ENCODE data around the gene VGLL4.
"Not testable (repeated sequence)": the region's sequence is repeated elsewhere in the genome, so short reads cannot be mapped to it uniquely, and the experiment has no call there.

The VGLL4 gene

DNA sequence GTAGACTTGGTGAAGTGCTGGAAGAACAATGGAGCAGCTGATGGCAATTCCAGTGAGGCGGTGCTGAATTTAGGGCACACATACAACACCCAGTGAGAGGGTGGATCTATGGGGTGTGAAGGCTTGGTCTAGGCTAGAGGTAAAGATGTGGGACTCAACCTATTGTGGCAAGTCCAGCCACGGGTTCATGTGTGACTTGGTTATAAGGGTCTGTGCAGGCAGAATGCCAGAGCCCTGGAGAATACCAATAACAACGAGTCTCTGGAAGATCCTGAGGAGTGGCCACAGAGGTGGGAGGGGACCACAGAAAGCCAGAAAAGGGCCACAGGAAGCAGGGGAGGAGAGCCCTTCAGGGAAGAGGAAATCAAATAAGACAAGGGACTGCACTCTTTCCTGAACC is 55.0 kb downstream of the VGLL4 start:
- no peak for DNase-seq (ENCODE audit: low read depth in 1 of 2, low spot score in 1 of 2)

GRCh38 chr3:11588338-11588737 is 55.4 kb downstream of the VGLL4 start:
- DNase-seq (ENCODE audit: low read depth in 1 of 2, low spot score in 1 of 2), result no peak

GRCh38 chr3:11587766-11588165 is 55.9 kb downstream of the VGLL4 start:
- DNase-seq (ENCODE audit: low read depth in 1 of 2, low spot score in 1 of 2), result no peak

DNA sequence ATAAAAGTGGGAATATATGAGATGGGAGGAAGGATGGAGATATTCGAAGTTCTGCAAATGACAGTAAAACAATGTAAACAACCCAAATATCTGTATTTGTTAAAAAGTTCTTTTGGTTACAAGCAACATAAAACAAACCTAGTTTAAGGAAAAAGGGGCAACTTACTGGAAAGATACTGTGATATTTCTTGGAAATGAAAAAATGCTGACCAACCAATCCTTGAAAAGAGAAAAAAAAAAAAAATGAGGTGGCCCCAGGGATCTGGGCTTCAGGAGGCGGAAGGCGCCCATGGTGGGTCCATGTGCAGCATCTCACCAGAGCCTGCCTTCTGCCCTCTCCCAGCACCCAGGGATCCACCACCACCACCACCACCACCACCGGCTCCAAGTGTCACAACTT is 59.1 kb downstream of the VGLL4 start:
- DNase-seq (ENCODE audit: low read depth in 1 of 2, low spot score in 1 of 2), result no peak

DNA sequence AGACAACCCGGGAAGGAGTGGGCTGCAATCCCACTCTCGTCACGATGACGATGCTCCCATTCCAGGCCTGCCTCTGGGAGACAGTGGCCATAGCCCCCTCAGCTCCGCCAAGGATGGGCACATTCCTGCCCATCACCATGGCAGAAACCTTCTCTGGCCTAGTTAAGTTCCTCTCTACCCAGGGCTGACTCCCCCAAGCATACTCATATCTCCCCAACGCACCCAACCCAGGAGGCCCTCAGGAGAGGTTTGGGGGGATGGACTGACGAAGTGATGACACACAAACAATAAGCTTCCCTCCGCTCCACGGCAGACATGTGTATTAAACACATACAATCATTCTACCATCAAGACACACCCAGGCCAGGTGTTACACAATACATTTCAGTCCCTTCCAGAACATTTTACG is 60.1 kb downstream of the VGLL4 start:
- no peak for DNase-seq (ENCODE audit: low read depth in 1 of 2, low spot score in 1 of 2)

- no peak for DNase-seq (ENCODE audit: low read depth in 1 of 2, low spot score in 1 of 2)
Observed at GRCh38 chr3:11583235-11583634, 60.5 kb downstream of the VGLL4 start.

GRCh38 chr3:11582191-11582968 is 61.3 kb downstream of the VGLL4 start:
- DNase-seq (ENCODE audit: low read depth in 1 of 2, low spot score in 1 of 2), result no peak

DNA sequence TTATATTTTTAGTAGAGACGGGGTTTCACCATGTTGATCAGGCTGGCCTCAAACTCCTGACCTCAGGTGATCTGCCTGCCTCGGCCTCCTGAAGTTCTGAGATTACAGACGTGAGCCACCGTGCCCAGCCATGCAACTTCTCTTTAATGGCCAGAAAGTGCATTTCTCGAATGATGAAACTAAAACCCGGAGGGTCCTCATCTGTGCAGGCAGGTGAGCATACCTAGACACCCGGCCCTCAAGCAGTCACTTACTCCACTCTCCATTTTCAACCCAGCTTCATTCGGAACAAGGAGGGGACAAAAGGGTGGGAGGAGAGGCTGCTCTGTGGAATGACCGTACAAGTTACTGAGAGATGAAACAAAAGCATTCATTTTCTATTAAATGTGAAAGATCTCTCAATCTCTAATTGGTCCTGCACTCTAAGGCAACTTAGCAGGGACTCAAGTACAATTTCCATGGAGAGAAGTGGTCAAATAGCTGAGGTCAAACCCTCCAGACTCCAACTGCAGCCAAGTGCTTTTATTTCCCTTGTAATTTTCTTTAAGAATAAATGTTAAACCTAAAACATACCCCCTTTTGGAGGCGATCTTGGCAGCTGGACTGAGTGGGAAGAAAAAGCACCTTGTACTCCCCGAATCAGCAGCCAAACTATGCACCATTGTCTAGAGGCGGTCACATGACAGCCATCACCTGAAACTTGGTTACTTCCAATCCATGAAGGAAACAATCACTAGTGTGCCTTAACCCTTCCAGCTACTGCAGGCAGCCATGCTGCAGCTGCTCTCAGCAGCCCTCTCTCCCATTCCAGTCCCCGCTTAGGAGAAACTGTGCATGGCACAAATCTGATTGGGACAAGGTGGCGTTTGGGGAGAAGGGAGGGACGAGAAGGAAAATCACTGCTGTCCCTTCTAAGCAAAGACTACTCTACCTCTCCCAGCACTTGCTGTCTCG is 62.2 kb downstream of the VGLL4 start:
- no peak for DNase-seq (ENCODE audit: low read depth in 1 of 2, low spot score in 1 of 2)

GRCh38 chr3:11580645-11581044 is 63.1 kb downstream of the VGLL4 start:
- DNase-seq (ENCODE audit: low read depth in 1 of 2, low spot score in 1 of 2), result no peak

DNA sequence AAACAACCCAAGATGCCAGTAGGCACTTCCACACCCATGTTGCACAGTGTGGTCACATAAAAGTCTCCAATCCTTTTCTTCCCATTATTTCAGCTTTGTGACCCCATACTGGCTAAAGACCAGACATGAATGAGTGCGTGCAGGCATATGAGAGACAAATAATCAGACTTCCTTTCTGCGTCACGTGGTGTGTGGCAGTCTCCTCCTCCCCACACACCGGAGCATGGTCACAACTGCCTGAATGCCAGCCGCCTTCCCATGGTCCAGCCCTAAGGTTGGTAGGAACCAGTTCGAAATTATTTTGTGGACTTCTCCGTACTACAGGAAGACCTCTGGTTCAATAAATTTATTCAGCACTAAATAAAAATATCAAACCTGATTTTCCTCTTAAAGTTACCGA is 65.5 kb downstream of the VGLL4 start:
- no peak for DNase-seq (ENCODE audit: low read depth in 1 of 2, low spot score in 1 of 2)

GRCh38 chr3:11576453-11576852 is 67.3 kb downstream of the VGLL4 start:
- no peak for DNase-seq (ENCODE audit: low read depth in 1 of 2, low spot score in 1 of 2)

DNA sequence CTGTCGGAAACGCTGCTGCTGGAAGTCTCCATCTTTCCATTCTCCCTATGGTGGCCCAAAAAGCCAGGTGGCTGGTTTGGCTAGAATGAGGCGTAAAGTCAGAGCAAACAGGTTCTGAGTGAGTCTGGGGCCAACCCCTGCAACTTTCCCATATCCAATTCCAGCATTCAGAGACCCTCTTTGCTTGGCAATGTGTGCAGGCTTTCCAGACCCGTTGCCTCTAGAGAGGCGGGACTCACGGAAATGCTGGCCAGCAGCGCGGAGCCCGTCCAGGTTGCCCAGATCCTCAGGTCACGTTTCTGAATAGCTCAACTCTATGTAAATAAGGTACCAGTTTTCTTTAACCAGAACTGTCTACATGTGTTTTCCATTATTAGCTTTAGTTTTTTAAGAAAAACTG is 68.0 kb downstream of the VGLL4 start:
- no peak for DNase-seq (ENCODE audit: low read depth in 1 of 2, low spot score in 1 of 2)

DNA sequence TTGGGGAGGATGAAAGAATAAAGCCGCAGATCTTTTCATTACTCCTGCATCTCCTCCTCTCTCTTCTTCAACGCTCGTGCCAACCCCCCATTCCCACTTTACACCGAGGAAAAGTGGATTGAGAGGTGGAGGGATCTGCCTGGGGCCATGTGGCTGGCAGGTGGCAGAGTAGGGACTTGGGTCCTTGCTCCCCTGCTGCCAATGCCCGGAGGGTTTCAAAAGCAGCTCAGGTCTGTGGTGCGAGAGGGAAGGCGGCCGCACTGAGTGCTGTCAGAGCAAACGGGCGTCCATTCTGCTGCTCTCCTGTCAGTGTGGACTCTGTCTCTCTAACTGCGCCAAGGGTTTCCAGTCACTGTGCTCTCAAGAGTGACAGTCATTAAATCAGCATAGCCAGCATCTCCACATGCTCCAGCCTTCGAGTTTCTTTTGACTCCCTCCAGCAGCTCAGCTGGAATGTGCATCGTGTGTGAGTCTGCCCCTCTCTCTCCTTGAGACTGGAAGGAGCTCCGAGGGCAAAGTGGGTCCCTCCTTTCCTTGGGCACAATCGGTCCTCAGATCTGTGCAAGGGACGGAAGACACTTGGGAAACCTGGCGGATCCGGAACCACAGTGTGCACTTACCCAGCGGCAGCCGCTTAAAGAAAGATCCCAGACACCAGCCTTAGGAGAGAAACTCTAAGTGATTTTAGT is 68.6 kb downstream of the VGLL4 start:
- no peak for DNase-seq (ENCODE audit: low read depth in 1 of 2, low spot score in 1 of 2)

- DNase-seq (ENCODE audit: low read depth in 1 of 2, low spot score in 1 of 2), result not testable (repeated sequence)
Observed at GRCh38 chr3:11572660-11573059, 71.1 kb downstream of the VGLL4 start.

DNA sequence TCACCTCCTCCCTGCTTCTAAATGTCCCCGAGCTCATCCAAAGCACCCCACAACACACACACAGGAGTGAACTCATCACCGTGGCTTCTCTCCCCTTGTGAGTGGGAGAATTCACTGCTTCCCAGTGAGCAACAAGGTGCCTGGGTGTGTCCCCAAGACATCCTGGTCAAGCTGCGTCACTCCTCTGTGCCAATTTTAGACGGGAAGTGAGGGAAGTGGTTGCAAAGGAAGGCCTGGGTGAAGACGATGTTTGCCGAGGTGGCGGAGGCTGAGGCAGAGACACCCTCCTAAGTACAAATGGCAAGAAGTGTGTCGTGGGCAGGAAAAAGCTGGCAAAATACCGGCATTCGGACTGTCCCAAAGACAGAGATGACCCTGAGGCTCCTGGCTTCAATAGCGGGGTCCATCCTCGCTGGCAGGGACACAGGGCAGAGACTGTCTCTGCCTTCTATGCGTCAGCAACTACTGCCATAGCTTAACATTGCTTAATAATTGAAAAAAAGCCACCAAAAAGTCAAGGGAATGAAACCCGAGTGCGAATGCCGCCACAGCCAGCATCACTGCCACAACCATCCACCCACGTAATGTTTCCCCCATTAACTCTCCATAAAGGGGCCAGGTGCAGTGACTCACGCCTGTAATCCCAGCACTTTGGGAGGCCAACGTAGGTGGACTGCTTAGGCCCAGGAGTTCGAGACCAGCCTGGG is 72.8 kb downstream of the VGLL4 start:
- DNase-seq (ENCODE audit: low read depth in 1 of 2, low spot score in 1 of 2), result no peak

DNA sequence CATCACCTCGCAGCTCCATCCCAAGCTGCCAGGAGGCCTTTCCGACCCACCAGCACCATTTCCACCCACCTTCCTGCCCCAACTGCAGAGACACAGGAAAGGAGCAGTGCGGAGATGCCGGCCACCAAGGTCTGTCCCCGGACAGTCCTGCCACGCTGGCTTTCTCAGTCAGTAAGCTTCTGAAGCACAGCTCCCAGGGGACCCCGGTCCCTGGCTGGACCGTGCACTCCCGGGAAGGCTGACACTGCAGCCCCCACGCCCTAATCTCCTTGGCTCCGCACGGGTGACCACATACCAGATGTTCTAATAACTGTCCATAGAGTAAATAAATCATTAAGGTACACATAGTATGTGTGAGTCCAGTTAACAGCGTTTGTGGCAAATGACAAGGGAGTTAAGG is 73.5 kb downstream of the VGLL4 start:
- DNase-seq (ENCODE audit: low read depth in 1 of 2, low spot score in 1 of 2), result no peak

- no peak for DNase-seq (ENCODE audit: low read depth in 1 of 2, low spot score in 1 of 2)
Observed at GRCh38 chr3:11569156-11569741, 74.5 kb downstream of the VGLL4 start.

GRCh38 chr3:11568503-11569155 is 75.1 kb downstream of the VGLL4 start:
- DNase-seq (ENCODE audit: low read depth in 1 of 2, low spot score in 1 of 2), result no peak

DNA sequence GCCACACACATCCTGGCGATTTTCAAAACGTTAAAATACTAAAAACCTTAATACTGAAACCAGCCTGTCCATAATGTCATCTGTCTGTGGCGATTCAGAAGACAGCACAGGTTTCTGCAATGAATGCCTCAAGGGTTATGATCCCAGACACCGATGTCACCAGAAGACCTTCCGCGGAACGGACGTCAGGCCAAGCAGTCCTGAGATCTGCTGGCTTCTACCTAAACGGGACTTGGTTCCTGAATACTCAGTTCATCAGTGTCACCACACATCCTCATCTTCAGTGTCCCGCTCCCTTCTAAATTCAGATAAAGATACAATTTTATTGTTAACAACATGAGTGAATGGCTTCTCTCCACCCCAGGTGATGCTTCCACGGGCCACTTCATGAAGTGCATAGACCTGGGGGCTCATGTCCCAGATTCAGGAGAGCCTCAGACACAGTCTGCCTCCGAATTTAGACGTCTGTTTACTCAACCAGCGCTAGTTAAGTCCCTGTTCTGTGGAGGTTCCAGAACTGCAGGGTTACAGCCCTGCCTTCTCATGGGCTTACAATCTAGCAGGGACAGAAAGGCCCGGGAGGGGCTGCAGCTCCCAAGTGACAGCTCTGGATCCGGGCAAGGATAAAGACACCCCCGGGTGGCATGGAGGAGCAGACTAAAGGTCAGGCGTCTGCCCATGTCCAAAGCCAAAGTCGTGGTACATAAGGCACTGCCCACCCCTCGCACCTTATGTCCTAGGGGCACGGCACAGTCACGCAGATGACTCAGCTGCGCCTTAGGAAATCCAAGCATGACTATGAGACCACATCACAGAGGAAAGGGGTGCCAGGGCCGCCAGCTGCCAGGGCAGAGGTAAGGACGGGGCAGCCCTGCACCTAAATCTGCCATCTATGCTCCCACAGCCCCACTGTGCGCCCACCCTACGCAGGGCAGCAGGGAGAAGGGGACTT is 75.9 kb downstream of the VGLL4 start:
- no peak for DNase-seq (ENCODE audit: low read depth in 1 of 2, low spot score in 1 of 2)

All from activated CD4-positive, alpha-beta T cell treated with anti-CD3 and anti-CD28 coated beads, Interleukin-2, amount 50 U/mL, for 24 hours (primary cell).